Pulmonary artery endothelial cell (primary cell): ENCODE results near the gene TRPM3. TPM values are rescaled to one million over a fixed set of nuclear protein-coding genes. Genes with fewer than 3 reads are reported as not detected.
"Not testable (repeated sequence)": the region's sequence is repeated elsewhere in the genome, so short reads cannot be mapped to it uniquely, and the experiment has no call there.

Experiments used
- DNase-seq: peaks from one replicate; pipeline ENCODE4 v3.0.0-alpha.2; 2011; ENCODE audit warnings: low read depth, low spot score
- total RNA-seq: library from RNA; depleted of rRNA; stranded (reverse); fragments of >200 nt; gene quantifications from 2 replicates; pipeline ENCODE4 v1.2.3, GENCODE V29; 2014

The TRPM3 gene
- total RNA-seq, 1 donor from 2014 or later: 2.9 TPM

DNA sequence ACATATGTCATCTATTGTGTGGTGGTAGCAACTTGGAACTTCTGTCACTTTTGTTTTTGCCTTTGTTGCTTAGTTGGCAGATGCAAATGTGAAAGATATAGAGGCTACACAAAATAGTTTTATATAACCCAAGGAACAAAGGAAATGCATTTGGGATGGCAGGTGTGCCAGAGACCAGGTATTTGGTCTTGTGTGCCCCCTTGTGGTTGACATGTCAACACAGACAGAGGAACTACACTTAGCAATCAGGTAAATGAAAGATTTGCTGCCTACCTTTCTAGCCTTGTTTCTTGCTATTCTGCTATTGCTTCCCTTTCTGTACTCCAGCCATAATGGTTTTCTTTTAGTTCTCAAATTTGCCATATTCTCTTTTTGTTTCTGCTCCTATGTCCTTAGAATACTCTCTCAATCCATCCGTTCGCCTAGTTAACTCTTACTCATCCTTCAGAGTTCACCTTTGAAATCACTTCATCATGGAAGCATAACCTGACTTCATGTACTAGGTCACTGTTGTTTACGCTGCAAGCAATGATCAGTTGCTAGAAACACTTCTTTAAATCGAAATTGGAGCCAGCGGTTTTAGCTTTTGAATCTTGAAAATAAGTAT is 119.5 kb downstream of the TRPM3 start:
- DNase-seq: no peak

DNA sequence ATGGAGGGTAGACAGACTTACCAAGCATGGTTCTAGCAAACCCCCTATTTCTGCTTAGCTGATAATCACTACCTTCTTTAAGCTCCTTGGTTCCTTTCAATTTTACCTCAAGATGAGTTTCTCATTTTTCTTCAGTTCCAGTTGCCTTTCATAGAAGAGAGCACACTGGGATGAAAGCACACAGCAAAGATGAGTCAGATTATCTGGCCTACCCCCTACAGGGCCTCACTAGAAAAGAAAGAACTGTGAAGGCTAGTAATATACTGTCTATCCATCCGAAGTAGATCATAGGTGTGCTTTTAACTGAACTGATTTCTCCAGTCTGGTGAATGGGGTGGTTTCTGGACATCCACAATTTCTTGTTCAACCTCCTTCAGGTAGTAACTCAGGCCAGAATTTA is 122.5 kb downstream of the TRPM3 start:
- no peak for DNase-seq

DNA sequence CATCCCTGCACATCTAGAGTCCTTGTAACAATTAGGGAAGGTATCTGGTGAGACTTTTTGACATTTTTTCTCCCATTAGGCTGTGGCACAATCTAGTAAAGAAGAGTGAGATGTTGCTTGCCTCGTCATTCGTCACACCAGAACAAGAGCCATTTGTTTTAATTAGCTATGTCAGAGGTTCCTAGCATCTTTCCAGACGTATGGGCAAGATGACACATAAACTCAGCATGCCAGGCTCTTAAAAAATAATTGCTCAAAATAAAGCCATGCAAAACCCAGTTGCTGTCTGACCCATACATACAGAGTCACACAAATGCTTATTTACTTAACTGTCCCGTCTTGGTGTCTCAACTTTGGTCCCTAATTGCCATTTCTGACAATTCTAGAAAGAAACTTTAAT is 125.9 kb downstream of the TRPM3 start:
- no peak for DNase-seq

DNA sequence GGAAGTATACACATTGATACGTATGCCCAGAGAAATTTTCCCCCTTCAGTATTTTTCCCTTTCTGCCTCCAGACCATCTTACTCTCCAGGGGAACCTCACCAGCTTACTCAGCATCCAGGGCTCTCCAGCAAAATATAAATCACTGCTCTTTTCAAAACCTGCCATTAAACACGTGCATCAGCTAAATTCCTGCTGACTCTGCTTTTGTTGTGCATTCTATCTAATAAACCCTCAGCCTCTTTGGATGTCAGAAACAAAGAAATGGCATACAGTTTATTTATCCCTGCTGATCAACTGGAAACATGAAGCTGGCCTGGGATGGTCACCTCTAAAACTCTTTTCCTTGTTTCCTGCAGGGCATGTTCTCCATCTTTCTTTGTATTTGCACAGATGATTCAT is 126.8 kb downstream of the TRPM3 start:
- no peak for DNase-seq

DNA sequence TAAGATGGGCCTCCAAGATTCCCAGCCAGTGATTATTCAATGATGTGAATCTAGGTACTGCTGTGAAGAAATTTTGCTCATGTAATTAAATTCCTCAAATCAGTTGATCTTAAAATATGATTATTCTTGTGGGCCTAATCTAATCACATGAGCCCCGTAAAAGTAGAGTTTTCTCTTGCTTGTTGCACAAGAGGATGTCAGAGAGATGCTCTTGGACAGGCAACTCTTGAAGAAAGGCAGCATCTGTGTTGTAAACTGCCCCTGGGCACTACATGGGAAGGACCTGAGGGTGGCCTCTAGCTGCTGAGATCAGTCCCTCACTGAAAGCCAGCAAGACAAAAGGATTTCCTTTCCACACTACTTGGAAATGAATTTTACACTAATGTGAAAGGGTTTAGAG is 132.9 kb downstream of the TRPM3 start:
- no peak for DNase-seq

DNA sequence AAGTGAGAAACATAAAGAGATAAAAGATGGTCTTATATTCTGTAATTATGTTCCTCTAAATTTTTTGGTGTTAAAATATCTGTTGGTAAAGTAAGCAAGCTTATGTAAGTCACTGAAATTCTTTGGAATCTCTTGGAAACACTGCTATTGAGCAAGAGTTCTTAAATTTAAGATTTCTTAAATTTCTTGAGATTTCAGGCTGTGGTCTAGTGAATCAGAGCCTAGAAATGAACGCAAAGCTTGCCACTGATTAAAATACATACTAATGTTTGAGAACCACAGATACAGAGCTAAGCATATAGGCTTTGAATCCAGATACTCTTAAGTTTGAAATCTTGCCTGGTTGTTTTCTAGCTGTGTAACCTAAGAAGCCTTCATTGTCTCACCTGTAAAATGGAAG is 133.4 kb downstream of the TRPM3 start:
- DNase-seq: no peak

DNA sequence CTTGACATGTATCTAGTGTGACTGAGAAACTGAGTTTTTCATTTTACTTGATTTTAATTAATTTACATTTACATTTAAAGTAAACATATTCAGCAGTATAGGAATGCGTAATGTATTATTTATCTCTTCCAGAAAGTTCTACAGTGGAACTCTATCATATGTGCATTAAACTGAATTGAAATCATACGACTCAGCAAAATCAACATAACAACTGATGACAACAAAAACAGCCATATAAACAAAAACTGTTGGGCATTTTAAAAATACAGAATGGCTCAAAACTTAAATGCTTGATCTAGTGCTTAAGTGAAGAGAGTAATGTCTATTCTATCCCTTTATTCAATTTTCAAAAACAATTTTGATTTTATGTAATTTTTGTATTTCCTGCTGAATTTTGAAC is 134.4 kb downstream of the TRPM3 start:
- DNase-seq: no peak

DNA sequence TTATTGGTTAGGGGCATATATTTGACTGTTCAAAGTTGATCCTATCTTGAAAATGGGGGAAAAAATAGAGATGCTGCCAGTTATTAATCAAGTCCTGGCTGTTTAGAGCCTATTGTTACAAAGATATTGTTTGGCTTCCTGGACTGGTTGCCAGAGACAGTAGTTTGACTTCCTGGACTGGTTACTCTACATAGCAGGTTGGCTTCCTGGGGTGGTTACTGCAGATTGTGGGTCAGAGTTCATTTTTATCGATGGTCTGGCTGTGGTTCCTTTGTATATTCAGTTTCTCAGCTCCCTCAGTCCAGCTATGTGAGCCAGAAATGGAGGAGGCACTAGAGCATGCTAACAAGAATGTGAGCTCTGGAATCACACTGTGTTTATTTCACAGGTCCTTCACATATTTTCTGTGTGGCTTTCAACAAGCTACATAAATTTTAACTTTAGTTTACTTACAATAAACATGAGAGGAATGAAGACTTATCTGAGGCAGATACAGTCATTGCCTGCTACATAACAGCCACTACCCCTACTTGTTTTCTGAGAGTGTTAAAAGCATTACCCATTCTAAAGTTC is 137.6 kb downstream of the TRPM3 start:
- DNase-seq: no peak

DNA sequence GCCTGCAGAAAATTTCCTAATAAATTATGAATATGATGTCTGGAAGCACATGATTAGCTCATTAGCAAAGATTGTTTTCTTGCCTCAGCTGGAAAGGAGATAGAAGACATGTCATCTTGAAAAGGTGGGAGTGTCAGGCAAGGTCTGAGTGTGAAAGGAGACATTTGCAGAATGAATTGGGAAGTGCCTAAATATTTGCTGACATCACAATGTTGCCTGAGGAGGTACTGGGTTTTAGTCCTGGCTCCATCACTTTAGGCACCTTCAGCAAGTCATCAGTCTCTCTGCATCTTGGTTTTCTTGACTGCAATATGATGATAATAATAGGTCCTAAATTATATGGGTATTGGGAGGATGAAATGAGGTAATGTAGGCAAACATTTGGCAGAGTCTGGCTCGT is 140.1 kb downstream of the TRPM3 start:
- DNase-seq: no peak

DNA sequence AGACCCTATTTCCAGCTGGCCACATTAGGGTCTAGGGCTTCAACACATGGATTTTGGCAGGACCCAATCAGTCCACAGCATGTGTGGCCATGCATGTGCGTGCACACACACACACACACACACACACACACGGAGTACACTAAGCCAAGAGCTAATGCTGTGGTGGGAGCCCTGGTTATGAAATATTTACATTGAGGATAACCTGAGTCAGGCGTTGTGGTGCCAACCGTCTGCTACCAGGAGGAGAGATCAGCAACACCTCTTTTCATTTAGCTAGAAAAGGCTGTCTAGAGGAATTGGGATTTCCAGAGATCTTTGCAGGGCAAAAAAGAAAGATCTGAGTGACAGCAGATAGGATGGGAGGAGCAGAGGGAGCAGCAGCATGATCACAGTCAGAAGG is 141.5 kb downstream of the TRPM3 start:
- DNase-seq: no peak

DNA sequence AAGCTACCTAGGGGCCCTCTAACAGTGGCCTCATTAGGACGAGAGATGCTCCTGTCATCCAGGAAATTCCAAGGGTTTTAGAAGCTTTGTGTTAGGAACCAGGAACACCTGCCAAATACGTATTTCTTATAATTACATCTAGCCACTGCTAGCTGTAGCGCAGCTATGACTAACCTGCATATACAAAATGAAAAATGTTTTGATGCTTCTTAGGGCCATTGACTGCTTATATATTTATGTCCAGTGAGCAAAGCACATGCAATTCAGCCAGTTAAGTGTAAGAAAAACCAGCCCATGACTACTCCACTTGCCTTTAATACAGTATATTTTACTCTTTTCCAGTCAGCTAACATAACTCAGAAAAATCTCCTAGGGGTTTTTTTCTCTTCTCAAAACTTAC is 143.3 kb downstream of the TRPM3 start:
- no peak for DNase-seq

DNA sequence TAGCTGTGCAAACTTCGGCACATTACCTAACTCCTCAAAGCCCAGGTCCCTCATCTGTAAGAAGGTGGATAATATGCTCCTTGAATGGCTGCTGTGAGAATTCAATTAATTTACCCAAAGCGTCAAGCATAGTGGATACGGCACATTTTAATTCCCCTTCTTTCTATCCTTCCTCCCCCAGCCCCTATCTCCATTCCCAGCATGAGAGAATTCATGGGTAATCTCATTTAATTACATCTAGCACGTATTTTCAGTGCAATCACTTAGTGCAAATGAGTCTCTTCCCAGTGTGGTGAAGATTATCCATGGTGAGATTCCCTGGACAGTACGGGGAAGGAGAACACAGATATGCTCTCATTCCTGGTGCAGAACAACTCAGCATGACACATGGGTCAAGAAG is 145.6 kb downstream of the TRPM3 start:
- no peak for DNase-seq

DNA sequence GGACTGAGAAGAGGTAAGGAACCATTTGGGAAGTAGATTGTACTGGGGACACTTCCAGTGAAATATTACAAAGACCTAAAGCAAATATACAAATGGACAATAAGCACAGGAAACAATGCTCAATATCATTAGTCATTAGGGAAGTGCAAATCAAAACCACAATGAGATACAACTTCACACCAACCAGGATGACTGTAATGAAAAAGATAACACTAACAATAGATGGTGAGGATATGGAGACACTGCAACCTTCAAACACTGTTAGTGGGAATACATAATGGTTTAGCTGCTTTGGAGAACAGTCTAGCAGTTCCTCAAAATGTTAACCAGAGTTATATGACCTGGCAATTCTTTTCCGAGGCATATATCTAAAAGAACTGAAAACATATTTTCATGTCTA is 149.7 kb downstream of the TRPM3 start:
- peak; percentile 1 for DNase-seq

DNA sequence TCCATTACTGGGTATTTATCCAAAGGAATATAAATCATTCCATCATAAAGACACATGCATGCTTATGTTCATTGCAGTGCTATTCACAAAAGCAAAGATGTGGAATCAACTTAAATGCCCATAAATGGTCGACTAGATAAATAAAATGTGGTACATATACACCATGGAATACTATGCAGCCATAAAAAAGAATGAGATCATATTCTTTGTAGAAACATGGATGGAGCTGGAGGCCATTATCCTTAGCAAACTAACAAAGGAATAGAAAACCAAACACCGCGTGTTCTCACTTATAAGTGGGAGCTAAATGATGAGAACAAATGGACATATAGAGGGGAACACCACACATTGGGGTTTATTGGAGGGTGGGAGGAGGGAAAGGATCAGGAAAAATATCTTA is 155.0 kb downstream of the TRPM3 start:
- not testable (repeated sequence) for DNase-seq

DNA sequence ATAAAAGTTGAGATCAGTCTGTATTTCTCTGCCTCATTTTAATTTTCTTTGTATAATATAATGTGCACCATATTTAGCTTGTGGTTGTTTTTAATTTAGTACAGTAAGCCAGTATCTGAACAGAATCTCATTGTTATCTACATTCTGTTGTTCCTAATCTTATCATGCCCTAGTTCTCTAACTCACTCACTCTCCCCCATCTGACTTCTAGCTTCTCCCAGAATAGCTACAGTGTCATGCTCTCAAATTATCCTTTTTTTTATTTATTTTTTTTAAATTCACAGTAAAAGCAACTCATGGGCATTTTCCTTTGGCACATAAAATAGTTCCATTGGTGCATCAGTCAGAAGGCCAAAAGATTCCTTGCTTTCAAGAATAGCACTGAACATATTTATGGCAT is 156.6 kb downstream of the TRPM3 start:
- DNase-seq: no peak

DNA sequence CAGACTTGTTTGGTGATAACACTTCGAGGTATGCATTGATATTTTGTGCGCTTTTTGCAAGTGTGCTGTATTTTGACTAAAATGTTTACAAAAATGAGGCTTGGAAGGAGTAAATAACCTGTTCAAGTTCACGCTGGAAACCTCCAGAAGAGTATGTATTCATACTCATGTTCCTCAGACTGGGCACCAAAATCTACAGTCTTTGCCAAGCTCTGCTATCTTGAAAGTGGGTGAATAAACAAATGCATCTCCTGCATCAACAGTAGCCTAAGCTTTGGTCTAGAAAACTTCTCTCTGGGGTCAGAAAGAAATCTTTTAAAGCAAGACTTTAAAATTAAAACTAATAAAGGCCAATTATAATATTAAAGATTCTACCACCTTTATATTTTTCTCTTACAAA is 157.9 kb downstream of the TRPM3 start:
- no peak for DNase-seq

DNA sequence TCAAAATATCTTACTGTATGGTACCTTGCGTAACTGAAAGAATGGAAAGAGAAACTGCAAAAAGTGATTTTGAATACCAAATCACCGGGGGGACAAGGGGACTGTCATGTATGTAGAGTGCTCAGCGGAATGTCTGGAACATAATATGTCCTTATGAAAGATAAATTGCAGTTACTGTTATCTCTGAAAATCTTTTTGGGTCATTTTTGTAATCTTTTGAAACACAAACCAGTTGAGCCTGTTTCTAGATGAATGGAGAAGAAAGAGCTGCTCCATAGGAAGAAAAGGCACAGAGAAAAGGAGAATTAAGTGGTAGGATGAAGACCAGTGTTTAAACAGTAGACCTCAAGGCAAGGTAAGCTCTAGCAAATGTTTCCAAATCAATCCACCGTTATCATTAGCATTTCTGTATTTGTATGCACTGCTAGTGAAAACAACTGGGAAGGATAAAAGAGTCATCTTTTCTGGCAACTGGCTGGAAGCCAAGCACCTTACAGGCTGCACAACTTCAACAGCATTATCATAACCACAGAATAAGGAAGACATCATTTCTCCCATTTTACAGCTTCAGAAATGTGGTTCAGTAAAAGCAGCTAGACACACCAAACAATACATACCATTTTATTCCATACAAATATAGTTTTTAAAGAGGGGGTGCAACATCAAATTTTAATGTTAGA is 158.5 kb downstream of the TRPM3 start:
- DNase-seq: no peak

DNA sequence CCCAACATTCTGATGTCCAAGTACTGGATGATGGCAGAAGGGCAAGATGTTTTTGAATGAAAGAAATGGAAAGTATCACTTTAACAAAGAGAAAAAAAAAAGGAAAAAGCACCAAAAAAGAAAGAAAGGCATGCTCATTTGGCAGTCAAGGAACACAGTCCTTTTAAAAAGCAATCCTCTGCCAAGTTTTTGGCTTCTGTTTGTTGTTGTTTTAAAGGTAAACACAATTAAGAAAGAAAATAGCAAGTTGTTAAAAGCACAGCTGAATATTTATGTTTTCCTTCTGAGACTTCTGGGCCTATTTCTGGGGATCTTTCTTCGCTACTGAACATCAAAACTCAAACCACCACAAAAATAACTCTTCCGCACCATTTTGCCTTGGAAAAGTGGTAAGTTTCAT is 162.1 kb downstream of the TRPM3 start:
- no peak for DNase-seq

DNA sequence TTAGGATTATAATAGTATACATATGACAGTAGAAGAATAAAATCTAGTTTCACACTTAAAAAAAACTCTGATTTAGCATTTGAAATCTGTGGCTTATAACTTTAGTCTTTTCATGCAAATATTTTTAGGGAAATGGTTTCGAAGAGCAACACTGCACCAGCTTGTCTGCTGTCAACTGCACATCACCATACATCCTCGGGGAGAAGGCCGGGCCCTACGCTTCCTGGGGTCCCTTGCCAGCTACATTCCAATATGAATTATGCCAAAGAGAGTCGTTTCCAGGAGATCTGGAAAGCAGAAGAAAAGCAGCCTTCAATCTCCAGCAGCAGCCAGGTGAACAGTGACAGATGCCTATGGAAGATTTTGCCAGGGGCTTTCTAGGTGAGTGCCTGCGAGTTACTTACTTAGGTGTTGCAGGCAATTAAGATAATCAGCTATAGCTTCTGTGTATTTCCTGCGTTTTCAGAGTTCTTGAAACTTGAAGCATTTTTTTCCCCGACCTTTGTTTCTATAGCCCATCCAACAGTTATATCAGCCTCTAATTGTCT is 166.8 kb downstream of the TRPM3 start:
- no peak for DNase-seq

DNA sequence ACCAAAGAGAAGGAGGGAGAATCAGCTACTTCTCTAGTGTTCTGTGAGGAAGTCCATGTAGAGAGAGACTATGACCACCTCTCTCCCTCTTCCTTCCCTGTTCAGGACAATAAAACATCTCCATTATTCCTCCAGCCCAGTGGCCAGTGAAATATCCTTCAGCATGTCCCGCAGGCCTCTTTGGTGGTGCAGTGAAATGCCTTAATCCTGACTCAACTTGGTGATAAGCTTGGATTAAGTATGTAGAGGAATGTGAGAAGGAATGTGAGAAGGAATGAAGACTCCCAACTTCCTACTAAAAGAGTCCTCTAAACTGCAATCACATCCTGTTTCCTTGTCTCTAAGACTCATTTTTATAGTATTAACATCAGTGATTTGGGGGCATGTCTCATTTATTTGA is 167.3 kb downstream of the TRPM3 start:
- DNase-seq: peak; percentile 2

DNA sequence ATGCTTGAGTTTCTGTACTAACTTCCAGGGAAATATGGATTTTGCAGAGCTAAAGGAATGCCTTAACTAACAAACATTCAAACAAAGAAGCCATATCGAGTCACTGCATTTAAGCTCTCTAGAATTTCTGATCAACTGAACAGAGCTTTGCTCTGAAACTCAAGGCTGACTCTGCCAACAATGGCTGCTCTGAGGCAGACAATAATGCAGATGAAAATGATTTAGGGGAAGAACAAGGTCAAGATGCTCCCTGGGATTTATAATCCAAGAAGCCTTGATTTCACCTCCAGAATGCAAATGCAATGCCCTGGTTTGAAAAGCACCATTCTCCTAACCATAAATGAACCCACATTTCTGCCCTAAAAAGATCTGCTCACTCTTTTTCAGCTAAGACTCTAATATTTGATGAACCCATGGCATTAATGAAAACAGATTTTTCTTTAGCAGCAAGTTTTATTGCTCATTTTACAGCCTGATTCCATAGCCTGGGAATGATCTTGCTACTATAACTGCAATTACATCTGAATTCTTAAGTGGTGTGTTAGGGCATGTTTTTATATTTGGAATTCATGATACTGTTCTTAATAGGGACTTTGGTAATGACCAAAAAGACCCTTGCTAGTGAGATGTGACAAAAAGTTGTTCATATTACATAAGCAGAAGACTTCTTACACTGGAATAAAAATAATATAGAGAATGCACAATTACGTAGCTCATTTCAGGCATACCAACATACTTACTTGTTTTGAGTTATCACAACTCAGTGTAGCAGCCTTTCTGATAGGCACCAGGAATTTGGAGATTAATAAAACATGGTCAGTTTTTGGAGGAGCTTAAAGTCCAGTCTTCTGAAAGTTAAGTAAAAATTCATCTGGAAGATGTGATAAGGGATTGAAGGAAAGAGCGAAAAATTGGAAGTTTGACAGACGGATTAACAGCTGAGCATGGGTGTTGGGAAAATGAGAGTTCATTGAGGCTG is 169.4 kb downstream of the TRPM3 start:
- no peak for DNase-seq

DNA sequence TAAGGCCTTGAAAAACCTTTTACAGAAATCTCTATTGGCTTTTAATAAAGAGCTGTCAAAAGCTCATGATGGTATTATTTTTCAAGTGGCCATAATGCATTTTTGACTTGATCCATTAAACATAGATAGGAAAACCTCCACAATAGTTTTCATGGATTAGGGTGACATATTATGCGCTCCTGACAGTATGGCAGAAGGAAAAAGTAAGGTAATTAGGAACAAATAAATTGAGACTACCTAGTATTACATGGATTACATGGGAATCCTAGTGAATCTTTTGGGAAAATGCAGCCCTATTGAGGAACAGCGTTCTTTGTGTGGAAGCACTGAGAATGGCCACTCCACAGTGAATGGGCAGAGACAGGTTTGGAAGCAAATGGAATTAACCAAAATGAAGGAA is 171.2 kb downstream of the TRPM3 start:
- no peak for DNase-seq
